ENCODE results near the gene SFT2D1. TPM values are rescaled to one million over a fixed set of nuclear protein-coding genes. Genes with fewer than 3 reads are reported as not detected.

The SFT2D1 gene
- total RNA-seq, 1 experiment from 2014 or later = 65.6 TPM

DNA sequence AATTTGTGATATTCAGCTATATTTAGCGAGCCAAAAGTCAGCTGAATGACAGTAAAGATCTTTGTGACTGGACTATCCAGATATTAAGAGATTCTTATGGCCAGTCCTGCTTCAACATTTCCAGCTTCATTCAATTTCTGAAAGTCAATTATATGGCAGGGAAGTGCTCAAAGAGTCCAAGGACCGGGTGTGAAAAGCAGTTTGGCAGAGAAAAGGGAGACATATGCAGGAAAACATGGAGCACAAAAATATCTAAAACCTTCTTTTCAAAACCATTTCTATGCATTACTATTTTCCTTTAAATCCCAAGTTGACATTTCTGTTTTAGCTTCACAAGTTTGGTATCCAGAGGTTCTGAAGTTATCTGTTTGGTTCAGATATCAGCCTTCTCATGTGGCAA is 35.4 kb upstream of the SFT2D1 start:
- Histone ChIP-seq H4K20me1 (ENCODE audit: insufficient read depth) (no peaks in the 10 kb centered on the region), H3K27me3 (ENCODE audit: insufficient read depth, low read length) (no peaks in the 10 kb centered on the region), H3K4me1 (ENCODE audit: control insufficient read depth in 1 of 2, insufficient read depth in 2 of 2, low read length in 2 of 2) (peaks cover 0 to 10% of the 10 kb centered on the region in 2 experiments; a peak in 1 of 4 replicates), H3K9ac (ENCODE audit: low read length) (no peak overlapping the region), H3K36me3 (ENCODE audit: control insufficient read depth in 1 of 2, insufficient read depth in 2 of 2, low read length in 2 of 2) (no peaks in the 10 kb centered on the region), H3K79me2 (ENCODE audit: insufficient read depth, low read length) (no peaks in the 10 kb centered on the region), H3K27ac (ENCODE audit: low read depth, low read length) (no peak overlapping the region), H3K9me3 (ENCODE audit: control insufficient read depth in 1 of 2, insufficient read depth in 1 of 2, low read depth in 1 of 2, low read length in 2 of 2) (no peaks in the 10 kb centered on the region), H2AFZ (ENCODE audit: low read depth, low read length, poor library complexity, severe bottlenecking) (no peak overlapping the region), H3K9me2 (ENCODE audit: insufficient read depth) (no peaks in the 10 kb centered on the region), H3K4me2 (ENCODE audit: low read length) (no peak overlapping the region), H3K4me3 (replicated peaks in 1 of 2; ENCODE audit: low read depth in 1 of 2, low read length in 2 of 2) (no peak overlapping the region)
- no TSS peak for BruUV-seq (replicated peaks)
- RAD21 ChIA-PET (ENCODE audit: low non-redundant PET in 1 of 2, low total read pairs in 2 of 2, uncharacterized antibody in 2 of 2, unreplicated experiment in 2 of 2) = no interaction called here
- intact Hi-C loops (cut with micrococcal nuclease) = no loop called here
- CTCF ChIA-PET = no interaction called here
- ATAC-seq (no peak), DNase-seq (ENCODE audit: low read depth, low spot score) (no peak)
- TF ChIP-seq EZH2 (IDR thresholded peaks at IDR 0.05) (no peak), SIN3A (IDR thresholded peaks at IDR 0.05; ENCODE audit: low read depth) (no peak), TCF7L2 (IDR thresholded peaks at IDR 0.05; ENCODE audit: borderline replicate concordance, extremely low read depth, insufficient read depth, insufficient read length) (no peak), POLR2AphosphoS5 (IDR thresholded peaks at IDR 0.05; ENCODE audit: low read depth, low read length) (no peak), ELF1 (IDR thresholded peaks at IDR 0.05; ENCODE audit: borderline replicate concordance, low read depth) (no peak), CBX3 (IDR thresholded peaks at IDR 0.05; ENCODE audit: low read depth) (no peak), ZNF274 (IDR thresholded peaks at IDR 0.05; ENCODE audit: low read depth, low read length) (no peak)
- TF ChIP-seq, protein P1, sequence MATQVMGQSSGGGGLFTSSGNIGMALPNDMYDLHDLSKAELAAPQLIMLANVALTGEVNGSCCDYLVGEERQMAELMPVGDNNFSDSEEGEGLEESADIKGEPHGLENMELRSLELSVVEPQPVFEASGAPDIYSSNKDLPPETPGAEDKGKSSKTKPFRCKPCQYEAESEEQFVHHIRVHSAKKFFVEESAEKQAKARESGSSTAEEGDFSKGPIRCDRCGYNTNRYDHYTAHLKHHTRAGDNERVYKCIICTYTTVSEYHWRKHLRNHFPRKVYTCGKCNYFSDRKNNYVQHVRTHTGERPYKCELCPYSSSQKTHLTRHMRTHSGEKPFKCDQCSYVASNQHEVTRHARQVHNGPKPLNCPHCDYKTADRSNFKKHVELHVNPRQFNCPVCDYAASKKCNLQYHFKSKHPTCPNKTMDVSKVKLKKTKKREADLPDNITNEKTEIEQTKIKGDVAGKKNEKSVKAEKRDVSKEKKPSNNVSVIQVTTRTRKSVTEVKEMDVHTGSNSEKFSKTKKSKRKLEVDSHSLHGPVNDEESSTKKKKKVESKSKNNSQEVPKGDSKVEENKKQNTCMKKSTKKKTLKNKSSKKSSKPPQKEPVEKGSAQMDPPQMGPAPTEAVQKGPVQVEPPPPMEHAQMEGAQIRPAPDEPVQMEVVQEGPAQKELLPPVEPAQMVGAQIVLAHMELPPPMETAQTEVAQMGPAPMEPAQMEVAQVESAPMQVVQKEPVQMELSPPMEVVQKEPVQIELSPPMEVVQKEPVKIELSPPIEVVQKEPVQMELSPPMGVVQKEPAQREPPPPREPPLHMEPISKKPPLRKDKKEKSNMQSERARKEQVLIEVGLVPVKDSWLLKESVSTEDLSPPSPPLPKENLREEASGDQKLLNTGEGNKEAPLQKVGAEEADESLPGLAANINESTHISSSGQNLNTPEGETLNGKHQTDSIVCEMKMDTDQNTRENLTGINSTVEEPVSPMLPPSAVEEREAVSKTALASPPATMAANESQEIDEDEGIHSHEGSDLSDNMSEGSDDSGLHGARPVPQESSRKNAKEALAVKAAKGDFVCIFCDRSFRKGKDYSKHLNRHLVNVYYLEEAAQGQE (IDR thresholded peaks at IDR 0.05; ENCODE audit: low read depth) = no peak
- TF ChIP-seq, protein P2, sequence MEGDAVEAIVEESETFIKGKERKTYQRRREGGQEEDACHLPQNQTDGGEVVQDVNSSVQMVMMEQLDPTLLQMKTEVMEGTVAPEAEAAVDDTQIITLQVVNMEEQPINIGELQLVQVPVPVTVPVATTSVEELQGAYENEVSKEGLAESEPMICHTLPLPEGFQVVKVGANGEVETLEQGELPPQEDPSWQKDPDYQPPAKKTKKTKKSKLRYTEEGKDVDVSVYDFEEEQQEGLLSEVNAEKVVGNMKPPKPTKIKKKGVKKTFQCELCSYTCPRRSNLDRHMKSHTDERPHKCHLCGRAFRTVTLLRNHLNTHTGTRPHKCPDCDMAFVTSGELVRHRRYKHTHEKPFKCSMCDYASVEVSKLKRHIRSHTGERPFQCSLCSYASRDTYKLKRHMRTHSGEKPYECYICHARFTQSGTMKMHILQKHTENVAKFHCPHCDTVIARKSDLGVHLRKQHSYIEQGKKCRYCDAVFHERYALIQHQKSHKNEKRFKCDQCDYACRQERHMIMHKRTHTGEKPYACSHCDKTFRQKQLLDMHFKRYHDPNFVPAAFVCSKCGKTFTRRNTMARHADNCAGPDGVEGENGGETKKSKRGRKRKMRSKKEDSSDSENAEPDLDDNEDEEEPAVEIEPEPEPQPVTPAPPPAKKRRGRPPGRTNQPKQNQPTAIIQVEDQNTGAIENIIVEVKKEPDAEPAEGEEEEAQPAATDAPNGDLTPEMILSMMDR (IDR thresholded peaks at IDR 0.05 in 2 of 3, conservative IDR thresholded peaks at IDR 0.05 in 1 of 3; ENCODE audit: borderline replicate concordance in 1 of 3, insufficient read depth in 1 of 3, low read depth in 2 of 3, low read length in 2 of 3) = no peak
- POLR2A ChIA-PET = interaction anchor here (1.0 kb wide), 1 partner anchor 36 kb away, joined by 3 read pairs; the partner anchor contains the start of gene SFT2D1

Measured in HCT116 (cell line).